HL-60/S4 treated with retinoic acid at 250 ng/mL for 4 days and 3 days (cell line): ENCODE measurements around the gene CNPY4.
"Not testable (repeated sequence)": the region's sequence is repeated elsewhere in the genome, so short reads cannot be mapped to it uniquely, and the experiment has no call there.

Experiments used
- in situ Hi-C: fragments of 300-500 bp; cut with MboI; formaldehyde crosslinking; loops from 2 replicates; pipeline ENCODE4 v1.7.0; 2022; ENCODE audit warnings: low sequenced_read_pairs

CNPY4 gene

DNA sequence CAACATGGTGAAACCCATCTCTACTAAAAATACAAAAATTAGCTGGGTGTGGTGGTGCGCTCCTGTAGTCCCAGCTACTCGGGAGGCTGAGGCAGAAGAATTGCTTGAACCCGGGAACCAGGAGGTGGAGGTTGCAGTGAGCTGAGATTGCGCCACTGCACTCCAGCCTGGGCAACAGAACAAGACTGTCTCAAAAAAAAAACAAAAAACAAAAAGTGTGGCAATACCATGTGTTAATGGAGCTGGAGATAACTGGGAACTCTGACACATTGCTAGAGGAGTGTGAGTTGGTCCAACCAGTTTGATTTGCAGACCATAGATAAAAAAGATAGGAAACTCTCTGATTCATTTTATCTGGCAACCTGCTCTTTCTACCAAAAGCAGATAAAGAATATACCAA is 26.9 kb downstream of the CNPY4 start:
- in situ Hi-C loops, result not testable (repeated sequence)

GRCh38 chr7:100147278-100147677 is 27.8 kb downstream of the CNPY4 start:
- in situ Hi-C loops, result no loop called here

DNA sequence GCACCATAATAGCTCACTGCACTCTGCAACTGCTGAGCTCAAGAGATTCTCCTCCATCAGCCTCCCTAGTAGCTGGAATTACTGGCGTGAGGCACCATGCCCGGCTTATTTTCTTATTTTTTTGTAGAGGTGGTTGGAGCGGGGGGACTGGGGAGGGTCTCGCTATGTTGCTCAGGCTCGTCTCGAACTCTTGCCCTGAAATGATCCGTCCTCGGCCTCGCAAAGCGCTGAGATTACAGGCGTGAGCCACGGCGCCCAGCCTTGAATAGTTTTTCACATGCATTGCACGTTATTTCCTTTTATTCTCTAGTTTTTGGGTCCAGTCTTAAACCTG is 28.8 kb downstream of the CNPY4 start:
- in situ Hi-C loops, result no loop called here

DNA sequence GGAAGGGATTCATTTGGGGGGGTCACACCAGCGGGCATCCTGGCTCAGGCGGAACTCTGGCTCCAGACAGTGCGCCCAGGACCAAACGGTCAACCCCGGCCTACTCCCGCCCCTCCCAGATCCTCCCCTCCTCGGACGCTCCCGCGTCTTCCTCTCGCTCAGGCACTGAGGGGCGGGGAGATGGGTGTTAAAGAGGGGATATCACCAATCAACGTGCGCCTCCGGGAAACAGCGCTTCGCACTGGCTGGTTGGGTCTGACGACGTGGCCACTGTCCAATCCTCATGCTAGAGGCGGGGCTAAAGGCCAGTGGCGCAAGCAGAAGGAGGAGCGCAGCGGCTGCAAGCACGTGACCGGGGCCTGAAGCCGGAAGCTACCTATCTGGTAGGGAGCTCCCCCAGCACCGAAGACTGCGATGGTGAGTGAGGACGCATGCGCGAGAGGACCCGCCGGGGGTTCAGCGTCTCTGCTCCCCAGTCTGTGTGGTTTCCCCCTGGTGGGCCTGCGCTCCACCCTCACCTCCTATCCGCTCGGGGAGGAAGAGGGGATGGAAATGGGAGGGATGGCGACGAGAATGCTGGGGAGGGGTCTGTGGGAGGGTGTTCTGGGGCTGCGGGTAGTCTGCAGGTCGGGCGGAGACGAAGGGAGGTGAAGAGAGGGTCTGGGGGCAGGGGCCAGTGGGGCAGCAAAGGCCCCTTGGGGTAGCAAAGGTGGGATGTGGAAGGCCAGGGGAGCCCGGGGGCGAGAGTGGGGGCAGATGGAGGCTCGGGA is 29.3 kb downstream of the CNPY4 start, which contains the start of gene LAMTOR4:
LAMTOR4 (plus strand) TSS at position 360 of the 770 bp plus-strand sequence; CDS start at position 415, 55 bp downstream.
- in situ Hi-C loops, result no loop called here

- in situ Hi-C loops, result no loop called here
Measured at GRCh38 chr7:100152404-100152803, 33.0 kb downstream of the CNPY4 start.

DNA sequence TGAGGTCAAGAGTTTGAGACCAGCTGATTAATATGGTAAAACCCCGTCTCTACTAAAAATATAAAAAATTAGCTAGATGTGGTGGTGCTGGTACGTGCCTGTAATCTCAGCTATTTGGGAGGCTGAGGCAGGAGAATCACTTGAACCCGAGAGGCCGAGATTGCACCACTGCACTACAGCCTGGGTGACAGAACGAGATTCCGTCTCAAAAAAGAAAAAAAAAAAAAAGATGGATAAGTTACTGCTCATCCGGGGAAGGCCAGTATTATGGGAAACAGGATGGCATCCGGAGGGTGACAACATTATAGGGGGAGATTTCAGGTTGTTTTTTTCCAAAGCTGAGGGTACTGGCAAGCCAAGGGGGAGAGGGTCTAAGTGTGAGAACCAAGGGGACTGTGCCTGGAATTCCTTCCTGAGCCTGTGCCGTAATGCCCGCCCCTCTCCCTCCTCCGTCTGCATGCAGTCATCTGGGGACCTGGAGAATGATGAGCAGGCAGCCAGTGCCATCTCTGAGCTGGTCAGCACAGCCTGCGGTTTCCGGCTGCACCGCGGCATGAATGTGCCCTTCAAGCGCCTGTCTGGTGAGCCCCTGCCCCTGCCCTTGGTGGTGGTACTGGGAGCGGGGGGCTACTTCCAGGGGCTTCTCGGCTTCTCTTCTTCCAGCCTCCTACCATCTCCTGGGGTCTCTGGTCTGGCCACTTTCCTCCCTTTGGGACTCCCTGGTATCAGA is 33.7 kb downstream of the CNPY4 start:
- in situ Hi-C loops, result no loop called here

GRCh38 chr7:100153708-100154535 is 34.5 kb downstream of the CNPY4 start:
- in situ Hi-C loops, result no loop called here

- in situ Hi-C loops, result no loop called here
Measured at GRCh38 chr7:100154651-100155491, 35.4 kb downstream of the CNPY4 start.

- in situ Hi-C loops, result no loop called here
Measured at GRCh38 chr7:100155553-100156317, 36.3 kb downstream of the CNPY4 start.

DNA sequence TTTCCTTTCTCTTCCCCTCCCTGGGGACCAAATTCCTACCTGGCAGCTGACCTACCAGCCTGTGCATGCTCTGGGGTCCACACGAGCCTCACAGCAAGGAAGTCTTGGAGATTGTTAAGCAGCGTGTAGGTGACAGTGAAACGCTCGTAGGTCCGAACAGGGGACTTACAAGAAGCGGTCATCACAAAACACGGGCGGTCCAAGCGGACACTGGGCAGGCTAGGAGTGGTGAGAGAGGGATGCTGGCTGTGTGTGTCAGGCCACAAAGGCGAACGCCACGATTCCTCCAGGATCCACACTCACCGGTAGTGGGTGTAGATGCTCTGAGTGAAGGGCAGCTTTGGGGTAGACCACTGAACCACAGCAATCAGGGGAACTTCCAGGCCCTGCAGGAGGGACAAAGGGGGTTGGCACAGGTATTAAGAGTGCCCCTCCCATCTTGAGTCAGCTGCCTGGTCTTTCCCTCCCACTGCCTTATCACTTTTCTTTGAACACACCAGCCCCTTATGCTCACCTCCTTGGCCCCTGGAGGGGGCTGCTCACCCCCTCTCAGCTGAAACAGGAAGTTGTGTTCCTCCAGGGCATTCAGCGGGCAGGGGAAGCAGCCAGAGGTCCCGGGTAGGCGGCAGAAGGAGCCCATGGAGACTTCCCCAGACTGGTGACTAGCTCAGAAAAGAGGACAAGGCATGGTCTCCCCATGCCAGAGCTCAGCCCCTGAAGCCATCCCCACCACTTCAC is 37.1 kb downstream of the CNPY4 start:
- in situ Hi-C loops, result no loop called here

DNA sequence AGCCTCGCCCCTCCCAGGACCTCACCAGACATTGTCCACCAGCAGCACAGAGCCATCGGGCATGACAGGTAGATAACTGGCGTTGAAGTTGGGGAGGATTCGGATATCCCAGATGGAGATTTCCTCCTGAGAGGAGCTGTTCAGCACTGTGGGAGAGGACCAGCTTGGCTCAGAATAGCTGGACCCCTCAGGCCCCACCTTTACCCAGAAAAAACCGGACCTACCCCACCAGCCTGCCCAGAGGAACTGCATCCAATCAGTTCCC is 37.6 kb downstream of the CNPY4 start:
- in situ Hi-C loops, result no loop called here

- in situ Hi-C loops, result no loop called here
Measured at GRCh38 chr7:100157334-100158228, 38.1 kb downstream of the CNPY4 start.

DNA sequence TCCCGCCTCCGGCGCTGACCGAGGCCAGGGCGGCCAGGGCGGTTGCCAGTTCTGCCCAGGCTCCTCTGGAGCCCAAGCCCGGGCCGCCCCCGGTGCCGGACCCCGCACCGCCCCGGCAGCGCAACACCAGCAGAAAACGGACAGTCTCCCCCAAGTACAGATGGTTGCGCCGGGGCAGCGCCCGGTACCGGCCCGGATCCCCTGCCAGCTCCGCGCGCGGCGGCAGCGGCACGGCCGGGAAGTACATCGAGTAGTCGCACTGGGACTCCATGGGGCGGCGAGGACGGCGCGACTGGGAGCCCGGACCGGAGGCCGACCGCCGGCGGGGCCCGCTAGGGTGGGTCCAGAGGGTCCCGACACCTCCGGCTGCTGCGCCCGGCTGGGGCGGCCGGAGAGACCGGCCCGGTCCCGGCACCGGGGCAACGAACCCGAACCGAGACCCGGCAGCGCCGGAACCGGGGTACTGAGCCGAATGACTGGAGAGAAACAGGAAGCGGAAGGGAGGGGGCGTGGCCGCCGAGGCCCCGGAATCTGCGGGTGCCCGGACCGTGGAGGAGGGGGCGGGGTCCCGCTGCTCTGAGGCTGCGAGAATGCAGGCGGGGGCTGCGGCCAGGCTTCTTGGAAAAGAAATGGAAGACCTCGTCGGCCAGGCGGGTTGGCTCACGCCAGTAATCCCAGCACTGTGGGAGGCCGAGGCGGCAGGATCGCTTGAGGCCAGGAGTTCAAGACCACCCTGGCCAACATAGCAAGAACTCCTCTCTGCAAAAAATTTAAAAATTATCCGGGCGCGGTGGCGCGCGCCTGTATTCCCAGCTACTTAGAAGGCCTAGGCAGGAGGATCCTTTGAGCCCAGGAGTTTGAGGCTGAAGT is 39.0 kb downstream of the CNPY4 start, which contains the start of gene TRAPPC14:
TRAPPC14 (minus strand) TSS at position 495 of the 870 bp plus-strand sequence; CDS start at position 271, 224 bp downstream.
- in situ Hi-C loops, result no loop called here

DNA sequence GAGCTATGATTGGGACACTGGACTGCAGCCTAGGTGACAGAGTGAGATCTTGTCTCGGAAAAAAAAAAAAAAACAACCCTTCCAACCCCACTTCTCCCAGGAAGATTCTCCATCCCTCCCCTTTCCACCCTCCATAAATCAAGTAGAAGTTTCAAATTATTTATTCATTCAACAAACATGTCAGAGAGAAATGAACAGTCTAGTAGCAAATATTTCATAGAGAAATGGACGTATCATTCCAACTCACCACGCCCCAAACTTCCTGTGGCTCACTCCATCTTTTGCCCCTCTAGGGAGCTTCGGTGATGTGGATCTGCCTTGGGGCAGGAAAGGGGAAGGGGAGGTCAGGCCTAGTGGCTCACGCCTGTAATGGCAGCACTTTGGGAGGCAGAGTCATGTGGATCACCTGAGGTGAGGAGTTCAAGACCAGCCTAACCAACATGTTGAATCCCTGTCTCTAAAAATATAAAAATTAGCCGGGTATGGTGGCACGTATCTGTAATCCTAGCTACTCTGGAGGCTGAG is 39.7 kb downstream of the CNPY4 start:
- in situ Hi-C loops, result no loop called here

DNA sequence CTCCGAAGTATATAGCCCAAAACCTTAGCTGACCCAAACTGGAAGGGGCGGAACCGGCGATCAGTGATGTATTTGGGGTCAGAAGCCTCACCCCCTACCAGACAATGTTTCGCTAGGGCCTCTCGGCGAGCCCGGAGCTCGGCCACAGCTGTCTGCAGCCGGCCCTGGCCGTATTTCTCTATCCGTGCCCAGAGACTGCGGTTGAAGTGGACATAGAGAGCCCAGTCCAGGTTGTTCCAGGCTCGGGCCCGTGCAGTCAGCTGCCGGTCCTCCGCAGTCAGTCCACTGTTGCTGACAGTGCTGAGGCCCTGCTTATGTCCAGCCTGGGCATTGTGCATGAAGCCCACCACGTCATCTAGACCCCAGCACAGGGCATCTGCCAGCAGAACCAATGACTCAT is 40.6 kb downstream of the CNPY4 start:
- in situ Hi-C loops, result no loop called here

DNA sequence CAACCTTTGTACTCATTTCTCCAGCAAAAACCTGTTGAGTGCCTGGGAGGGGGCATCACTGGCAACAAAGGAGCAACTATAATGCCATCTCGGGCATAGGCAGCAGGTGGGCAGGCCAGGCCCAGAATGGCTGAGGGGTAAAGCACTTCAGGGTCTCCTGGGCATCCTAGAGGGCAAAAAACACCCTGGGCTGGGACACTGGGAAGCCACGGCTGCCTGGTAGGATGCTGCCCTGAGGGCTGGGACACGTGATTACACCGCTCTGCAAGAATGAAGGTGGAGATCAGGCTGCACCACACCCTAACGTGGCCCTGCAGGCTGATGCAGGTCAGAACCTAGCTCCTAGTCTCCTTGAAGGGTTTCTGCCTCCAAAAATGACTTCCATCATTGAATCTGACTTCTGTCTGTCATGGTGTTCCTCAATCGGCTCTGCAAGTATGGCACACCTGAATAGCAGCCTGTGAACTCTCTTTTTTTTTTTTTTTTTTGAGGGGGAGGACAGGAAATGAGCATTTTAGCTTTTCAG is 43.6 kb downstream of the CNPY4 start:
- in situ Hi-C loops, result no loop called here

DNA sequence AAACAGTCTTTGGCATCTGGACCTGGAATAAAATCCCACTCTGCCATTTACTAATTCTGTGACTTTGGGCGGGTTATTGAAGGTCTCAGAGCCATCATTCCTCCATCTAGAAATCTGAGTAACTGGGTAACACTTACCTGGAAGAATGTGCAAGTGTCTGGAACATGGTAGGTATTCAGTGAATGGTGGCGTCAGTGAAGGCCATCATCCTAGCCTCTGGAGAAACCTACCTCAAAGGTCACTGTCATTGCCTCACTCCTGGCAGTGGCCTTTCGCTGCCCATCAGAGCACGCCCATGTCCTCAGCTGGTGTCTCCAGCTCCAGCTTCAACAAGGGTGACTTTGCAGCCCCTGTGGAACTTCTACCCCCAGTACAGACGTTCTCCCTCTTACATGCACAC is 44.4 kb downstream of the CNPY4 start:
- in situ Hi-C loops, result no loop called here
